Fibroblast of villous mesenchyme (primary cell): Measurements from ENCODE around the gene PSG7. TPM values are rescaled to one million over a fixed set of nuclear protein-coding genes. Genes with fewer than 3 reads are reported as not detected.
"Not testable (repeated sequence)": the region's sequence is repeated elsewhere in the genome, so short reads cannot be mapped to it uniquely, and the experiment has no call there.

Experiments
- DNase-seq: peaks from one replicate; pipeline ENCODE4 v3.0.0-alpha.2; 2010; ENCODE audit warnings: low read depth
- H3K4me3 ChIP-seq: 2 replicates; pipeline ENCODE4 v1.5.1; 2011; ENCODE audit warnings: low read depth, mild to moderate bottlenecking, low read length
- total RNA-seq: library from RNA; depleted of rRNA; stranded (reverse); fragments of >200 nt; gene quantifications from 2 replicates; pipeline ENCODE4 v1.2.3, GENCODE V29; 2012

Gene PSG7
- total RNA-seq, 1 donor, result not detected

DNA sequence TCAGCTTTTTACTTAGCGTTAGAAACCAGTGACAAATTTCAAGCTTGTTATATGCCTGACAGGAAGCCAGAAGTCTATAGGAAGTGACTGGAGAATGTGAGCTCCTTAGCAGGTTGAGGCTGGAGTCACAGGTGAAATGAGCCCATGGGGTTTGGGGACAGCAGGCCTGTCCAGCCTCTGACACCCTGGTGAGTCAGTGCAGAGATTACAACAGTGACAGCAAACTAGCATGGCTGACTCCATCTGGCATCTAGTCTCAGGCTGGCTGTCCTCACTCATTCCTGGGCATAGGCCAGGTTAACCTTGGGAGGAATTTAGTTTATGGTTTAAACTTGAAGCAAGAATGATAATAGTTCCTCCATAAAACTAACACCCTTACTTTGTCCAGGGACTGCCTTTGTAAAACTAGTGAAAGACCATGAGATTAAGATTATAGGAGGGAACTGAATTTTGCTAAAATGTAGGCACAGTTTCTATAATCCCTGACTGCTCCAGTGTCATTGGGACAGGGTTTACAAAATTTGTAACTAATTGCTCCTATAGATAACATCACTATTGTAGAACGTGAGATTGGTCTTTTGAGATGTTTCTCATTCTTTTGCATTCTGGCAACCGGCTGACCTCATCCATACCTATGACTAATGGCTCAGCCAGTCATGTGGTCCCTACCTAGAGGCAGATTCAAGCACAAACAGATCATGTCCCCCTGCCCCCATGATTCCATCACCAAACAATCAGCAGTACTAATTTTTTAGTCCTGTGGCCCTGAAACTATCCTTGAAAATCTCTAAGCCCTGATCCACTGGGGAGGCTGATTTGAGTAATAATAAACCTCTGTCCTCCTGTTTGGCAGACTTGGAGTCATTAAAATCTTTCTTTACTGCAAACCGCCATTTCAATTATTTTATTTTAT, 61.9 kb downstream of the PSG7 start:
- not testable (repeated sequence) for H3K4me3 ChIP-seq
- DNase-seq, result peak; percentile 66

DNA sequence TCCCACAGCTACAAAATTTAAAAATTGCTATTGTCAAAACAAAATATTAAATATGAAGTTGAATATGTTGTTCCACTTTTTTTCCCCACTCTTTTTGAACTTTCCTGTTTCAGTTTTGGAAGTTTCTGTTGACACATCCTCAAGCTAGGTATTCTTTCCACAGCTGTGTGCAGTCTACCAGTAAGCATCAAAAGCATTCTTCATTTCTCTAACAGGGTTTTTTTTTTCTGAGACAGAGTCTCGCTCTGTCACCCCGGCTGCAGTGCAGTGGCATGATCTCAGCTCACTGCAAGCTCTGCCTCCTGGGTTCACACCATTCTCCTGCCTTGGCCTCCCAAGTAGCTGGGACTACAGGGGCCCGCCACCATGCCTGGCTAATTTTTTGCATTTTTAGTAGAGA, 62.9 kb downstream of the PSG7 start:
- DNase-seq, H3K4me3 ChIP-seq: not testable (repeated sequence)

Other genes with a start within 250 kb of the PSG7 start
- gene PSG3, start 196.7 kb downstream of the PSG7 start, total RNA-seq, result under 0.01 TPM in 2 replicates
- 0.43 TPM in 1 of 2 replicates, not detected in the other for gene PSG8, start 171.5 kb downstream of the PSG7 start, total RNA-seq
- gene PSG1, start 57.5 kb downstream of the PSG7 start, total RNA-seq, result 3.9 and 11.2 TPM in 2 replicates
- gene PSG6, start 19.3 kb downstream of the PSG7 start, total RNA-seq, result 0.32 and 4.3 TPM in 2 replicates
- gene PSG11, start 89.3 kb upstream of the PSG7 start, total RNA-seq, result 0.43 TPM in 1 of 2 replicates, not detected in the other
- gene PSG2, start 145.5 kb upstream of the PSG7 start, total RNA-seq, result 0.32 and 5.2 TPM in 2 replicates
- 39.3 and 45.3 TPM in 2 replicates for gene PSG5, start 249.3 kb upstream of the PSG7 start, total RNA-seq